Esophagus muscularis mucosa (tissue), 4 donors: ENCODE data around the gene CNOT6.

Experiments used
- CTCF ChIP-seq, 3 experiments: fragments of 200-600 bp in 2 of 3; fragments of 450-650 bp in 1 of 3; sonication (generic) in 2 of 3; IDR thresholded peaks; one replicate each; pipeline ENCODE4 v1.5.1; 2017 to 2019; ENCODE audit warnings: antibody characterized with exemption in 3 of 3, mild to moderate bottlenecking in 2 of 3, moderate library complexity in 1 of 3
- EP300 ChIP-seq: sonication (generic); formaldehyde crosslinking; IDR thresholded peaks from one replicate; pipeline ENCODE4 v1.6.1; 2017; ENCODE audit warnings: antibody characterized with exemption
- POLR2A ChIP-seq: fragments of 450-650 bp; IDR thresholded peaks from one replicate; pipeline ENCODE4 v1.6.1; 2017; ENCODE audit warnings: antibody characterized with exemption, moderate library complexity, mild to moderate bottlenecking, low read depth
- POLR2AphosphoS5 ChIP-seq, 2 donors: sonication (generic); formaldehyde crosslinking; IDR thresholded peaks; one replicate each; pipeline ENCODE4 v1.6.1; 2017; ENCODE audit warnings: antibody characterized with exemption in 2 of 2

- TF ChIP-seq CTCF (IDR thresholded peaks at IDR 0.05) (no peak), POLR2AphosphoS5 (IDR thresholded peaks at IDR 0.05) (no peak), EP300 (no peak), POLR2A (no peak)
Measured at GRCh38 chr5:180527659-180528058, 33.5 kb downstream of the CNOT6 start.
